CD4-positive, alpha-beta T cell (primary cell): ENCODE measurements around the gene RPL22. TPM values are rescaled to one million over a fixed set of nuclear protein-coding genes. Genes with fewer than 3 reads are reported as not detected.

ENCODE experiments used
- ATAC-seq: fragments of 200-7000 bp; cut with Tn5 transposase; one replicate; pipeline ENCODE4 v1.10.0; 2022; ENCODE audit warnings: mild to moderate bottlenecking; ENCODE audit not compliant: poor library complexity
- CTCF ChIA-PET: fragments of 350-600 bp; sonication (Branson Sonifier 250); formaldehyde crosslinking; loops from one replicate; lab custom pipeline; 2021; ENCODE audit warnings: antibody characterized with exemption, inconsistent platforms; lab: Charles Lee
- POLR2A ChIA-PET: fragments of 350-600 bp; sonication (Branson Sonifier 250); formaldehyde crosslinking; loops from one replicate; lab custom pipeline; 2021; ENCODE audit warnings: antibody characterized with exemption, inconsistent platforms; lab: Charles Lee
- DNase-seq, 14 experiments: peaks; one replicate each; pipeline ENCODE4 v3.0.0-alpha.2; 2013 to 2020; ENCODE audit warnings: mixed read lengths in 2 of 14
- H3K27ac ChIP-seq, 2 donors: one replicate each; pipeline versions ENCODE4 v1.5.1 to v1.7.0; 2013; ENCODE audit warnings: low read length in 2 of 2, low read depth in 1 of 2, mild to moderate bottlenecking in 1 of 2
- H3K27me3 ChIP-seq, 2 experiments: 1 replicate in 1 of 2; 2 replicates in 1 of 2; pipeline versions ENCODE4 v1.6.1 to v1.7.0; 2013; ENCODE audit warnings: low read length in 2 of 2, control low read depth in 1 of 2, mild to moderate bottlenecking in 1 of 2, moderate library complexity in 1 of 2; ENCODE audit not compliant: insufficient read depth in 2 of 2, control insufficient read depth in 1 of 2
- H3K36me3 ChIP-seq: one replicate; pipeline ENCODE4 v1.6.1; 2013; ENCODE audit warnings: low read length, control low read depth; ENCODE audit not compliant: insufficient read depth
- H3K4me1 ChIP-seq: one replicate; pipeline ENCODE4 v1.6.1; 2013; ENCODE audit warnings: low read length, control low read depth; ENCODE audit not compliant: insufficient read depth
- H3K4me3 ChIP-seq: one replicate; pipeline ENCODE4 v1.5.1; 2013; ENCODE audit warnings: mild to moderate bottlenecking, low read length, moderate library complexity
- H3K9me3 ChIP-seq, 2 experiments: 1 replicate in 1 of 2; 2 replicates in 1 of 2; pipeline versions ENCODE4 v1.6.1 to v1.7.0; 2013; ENCODE audit warnings: low read length in 2 of 2, mild to moderate bottlenecking in 2 of 2, control low read depth in 1 of 2, moderate library complexity in 1 of 2; ENCODE audit not compliant: control insufficient read depth in 1 of 2, insufficient read depth in 1 of 2
- H3K27ac Mint-ChIP-seq: one replicate; pipeline ENCODE4 v1.8.0; 2020; ENCODE audit warnings: mixed read lengths
- H3K27me3 Mint-ChIP-seq: one replicate; pipeline ENCODE4 v1.8.0; 2021; ENCODE audit warnings: mixed read lengths
- H3K36me3 Mint-ChIP-seq: one replicate; pipeline ENCODE4 v1.8.0; 2021; ENCODE audit warnings: low read depth, mixed read lengths
- H3K4me1 Mint-ChIP-seq: one replicate; pipeline ENCODE4 v1.8.0; 2021; ENCODE audit warnings: low read depth, mixed read lengths
- H3K4me3 Mint-ChIP-seq: one replicate; pipeline ENCODE4 v1.8.0; 2020; ENCODE audit warnings: mild to moderate bottlenecking, mixed read lengths
- H3K9me3 Mint-ChIP-seq: one replicate; pipeline ENCODE4 v1.8.0; 2020; ENCODE audit warnings: mixed read lengths
- intact Hi-C, 2 experiments: fragments of 100-400 bp; cut with DNase I in 1 of 2; cut with micrococcal nuclease in 1 of 2; formaldehyde crosslinking; loops; one replicate each; pipeline versions ENCODE4 v1.15.1 to v1.9.0; 2023 to 2025; cut with DNase I, micrococcal nuclease
- total RNA-seq, 174 experiments: library from RNA in 2 of 174; stranded (reverse) in 2 of 174; gene quantifications; one replicate each; pipeline ENCODE4 v1.2.3 and lab custom pipeline; 2021 to 2026
- TF ChIP-seq, protein P1 (sequence below): fragments of 200-600 bp; IDR thresholded peaks from one replicate; pipeline ENCODE4 v1.8.0; 2022; ENCODE audit warnings: antibody characterized with exemption, mild to moderate bottlenecking

The RPL22 gene
- total RNA-seq, 2 experiments from 2014 or later = 620 to 652 TPM

DNA sequence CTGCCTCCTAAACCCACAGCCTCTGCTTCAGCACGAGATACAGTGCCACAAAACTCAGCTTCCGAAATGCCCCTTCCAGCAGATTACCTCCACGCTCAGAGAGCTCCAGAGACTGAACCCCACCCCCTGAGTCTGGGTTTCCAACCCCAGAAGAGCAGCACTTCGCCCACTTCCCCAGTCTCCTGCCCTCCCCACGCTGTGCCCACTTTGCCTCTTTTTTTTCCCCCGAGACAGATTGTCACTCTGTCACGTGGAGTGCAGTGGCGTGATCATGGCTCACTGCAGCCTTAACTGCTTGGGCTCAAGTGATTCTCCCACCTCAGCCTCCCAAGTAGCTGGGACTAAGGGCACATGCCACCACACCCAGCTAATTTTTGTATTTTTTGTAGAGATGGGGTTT, 26.3 kb upstream of the RPL22 start:
- Mint-ChIP-seq H3K27me3 (no peaks in the 10 kb centered on the region), H3K27ac (no peak overlapping the region), H3K4me1 (no peaks in the 10 kb centered on the region), H3K9me3 (no peaks in the 10 kb centered on the region), H3K36me3 (peaks cover 48% of the 10 kb centered on the region), H3K4me3 (no peak overlapping the region)
- intact Hi-C loops = no loop called here
- ATAC-seq = no peak
- Histone ChIP-seq H3K9me3 (no peaks in the 10 kb centered on the region), H3K27ac (no peak overlapping the region), H3K4me3 (no peak overlapping the region), H3K27me3 (no peaks in the 10 kb centered on the region), H3K4me1 (no peaks in the 10 kb centered on the region), H3K36me3 (peaks cover 68% of the 10 kb centered on the region)
- ChIA-PET POLR2A (no interaction called here), CTCF (no interaction called here)
- TF ChIP-seq, protein P1, sequence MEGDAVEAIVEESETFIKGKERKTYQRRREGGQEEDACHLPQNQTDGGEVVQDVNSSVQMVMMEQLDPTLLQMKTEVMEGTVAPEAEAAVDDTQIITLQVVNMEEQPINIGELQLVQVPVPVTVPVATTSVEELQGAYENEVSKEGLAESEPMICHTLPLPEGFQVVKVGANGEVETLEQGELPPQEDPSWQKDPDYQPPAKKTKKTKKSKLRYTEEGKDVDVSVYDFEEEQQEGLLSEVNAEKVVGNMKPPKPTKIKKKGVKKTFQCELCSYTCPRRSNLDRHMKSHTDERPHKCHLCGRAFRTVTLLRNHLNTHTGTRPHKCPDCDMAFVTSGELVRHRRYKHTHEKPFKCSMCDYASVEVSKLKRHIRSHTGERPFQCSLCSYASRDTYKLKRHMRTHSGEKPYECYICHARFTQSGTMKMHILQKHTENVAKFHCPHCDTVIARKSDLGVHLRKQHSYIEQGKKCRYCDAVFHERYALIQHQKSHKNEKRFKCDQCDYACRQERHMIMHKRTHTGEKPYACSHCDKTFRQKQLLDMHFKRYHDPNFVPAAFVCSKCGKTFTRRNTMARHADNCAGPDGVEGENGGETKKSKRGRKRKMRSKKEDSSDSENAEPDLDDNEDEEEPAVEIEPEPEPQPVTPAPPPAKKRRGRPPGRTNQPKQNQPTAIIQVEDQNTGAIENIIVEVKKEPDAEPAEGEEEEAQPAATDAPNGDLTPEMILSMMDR = no peak
- DNase-seq = no peak

DNA sequence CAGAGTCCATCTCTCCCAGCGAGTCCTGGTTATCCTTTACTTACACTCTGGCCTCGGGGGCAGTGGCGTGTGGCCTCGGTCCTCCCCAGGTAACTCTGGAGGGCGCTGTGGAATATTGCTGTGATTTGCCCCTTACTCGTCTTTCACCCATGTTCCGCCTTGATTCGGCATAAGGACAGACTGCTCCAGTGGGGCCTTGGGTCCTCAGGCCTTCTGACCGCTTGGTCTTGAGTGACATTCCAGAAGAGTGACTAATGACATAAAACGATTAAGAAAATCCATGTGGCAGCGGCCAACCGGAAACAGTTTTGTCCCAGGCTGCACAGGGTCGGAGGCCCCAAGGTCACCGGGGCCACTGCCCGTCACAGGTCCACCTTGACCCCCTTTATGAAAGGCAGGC, 25.3 kb upstream of the RPL22 start:
- DNase-seq (no peak), ATAC-seq (no peak)
- Mint-ChIP-seq H3K4me1 (no peaks in the 10 kb centered on the region), H3K27ac (no peak overlapping the region), H3K4me3 (no peak overlapping the region), H3K27me3 (no peaks in the 10 kb centered on the region), H3K9me3 (no peaks in the 10 kb centered on the region), H3K36me3 (peaks cover 48% of the 10 kb centered on the region)
- Histone ChIP-seq H3K36me3 (peaks cover 64% of the 10 kb centered on the region), H3K4me3 (no peak overlapping the region), H3K27ac (no peak overlapping the region), H3K27me3 (no peaks in the 10 kb centered on the region), H3K9me3 (no peaks in the 10 kb centered on the region), H3K4me1 (no peaks in the 10 kb centered on the region)
- TF ChIP-seq, protein P1 = no peak
- CTCF ChIA-PET = no interaction called here
- intact Hi-C loops = no loop called here
- POLR2A ChIA-PET = no interaction called here

DNA sequence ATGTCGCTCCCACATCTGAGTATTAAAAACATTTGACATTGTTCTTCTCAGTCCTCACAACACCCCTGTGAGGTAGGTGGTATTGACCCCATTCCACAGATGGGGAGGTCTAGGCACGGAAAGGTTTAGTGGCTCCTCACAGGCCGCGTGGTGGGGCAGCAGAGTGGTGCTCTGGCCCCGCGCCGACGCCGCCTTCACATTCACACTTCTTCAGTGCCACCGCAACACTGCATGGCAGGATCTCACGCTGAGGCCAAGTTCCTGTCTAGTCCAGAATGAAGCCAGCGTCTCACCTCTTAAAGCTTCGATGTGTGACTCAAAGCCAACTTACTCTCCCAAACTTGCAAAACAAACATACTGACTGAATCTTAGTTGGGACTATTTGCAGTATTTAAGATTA, 24.2 kb upstream of the RPL22 start:
- H3K36me3 ChIP-seq = peaks cover 57% of the 10 kb centered on the region
- no peak for ATAC-seq

More for the DNA sequence above, 24.2 kb upstream of the RPL22 start:
- DNase-seq = no peak
- Histone ChIP-seq H3K27me3 (no peaks in the 10 kb centered on the region), H3K27ac (no peak overlapping the region), H3K4me1 (no peaks in the 10 kb centered on the region), H3K4me3 (no peak overlapping the region), H3K9me3 (no peaks in the 10 kb centered on the region)
- H3K27ac Mint-ChIP-seq = no peak overlapping the region
- TF ChIP-seq, protein P1 = no peak
- H3K36me3 Mint-ChIP-seq = peaks cover 48% of the 10 kb centered on the region
- intact Hi-C loops = no loop called here
- no peaks in the 10 kb centered on the region for H3K27me3 Mint-ChIP-seq
- ChIA-PET CTCF (interaction anchor here (0.6 kb wide), 1 partner anchor 962 kb away, joined by 3 read pairs; no protein-coding TSS in a partner anchor), POLR2A (no interaction called here)
- no peak overlapping the region for H3K4me3 Mint-ChIP-seq
- no peaks in the 10 kb centered on the region for H3K9me3 Mint-ChIP-seq
- no peaks in the 10 kb centered on the region for H3K4me1 Mint-ChIP-seq
